Smooth muscle cell (in vitro differentiated cells): Measurements from ENCODE around the gene NGF. TPM values are rescaled to one million over a fixed set of nuclear protein-coding genes. Genes with fewer than 3 reads are reported as not detected.

Source experiments
- DNase-seq: peaks from one replicate; lab custom pipeline; 2025; ENCODE audit not compliant: unreplicated experiment; lab: John Stamatoyannopoulos, UW
- H2AFZ ChIP-seq: fragments of 200-600 bp; sonication (generic); 2 replicates; pipeline ENCODE4 v1.6.0; 2016; ENCODE audit warnings: antibody characterized with exemption, low read depth, mild to moderate bottlenecking
- H3F3A ChIP-seq: fragments of 200-600 bp; sonication (generic); 2 replicates; pipeline ENCODE4 v1.6.0; 2017; ENCODE audit warnings: antibody characterized with exemption, low read depth
- H3K27ac ChIP-seq: fragments of 200-600 bp; sonication (generic); 2 replicates; pipeline ENCODE4 v1.5.1; 2016; ENCODE audit warnings: low read depth, mild to moderate bottlenecking
- H3K27me3 ChIP-seq: fragments of 200-600 bp; sonication (generic); 2 replicates; pipeline ENCODE4 v1.6.1; 2016; ENCODE audit warnings: low read depth, mild to moderate bottlenecking
- H3K36me3 ChIP-seq: fragments of 200-600 bp; sonication (generic); 2 replicates; pipeline ENCODE4 v1.5.1; 2016; ENCODE audit warnings: low read depth
- H3K4me1 ChIP-seq: fragments of 200-600 bp; sonication (generic); 2 replicates; pipeline ENCODE4 v1.5.1; 2016; ENCODE audit warnings: low read depth
- H3K4me2 ChIP-seq: fragments of 200-600 bp; sonication (generic); 2 replicates; pipeline ENCODE4 v1.6.0; 2016; ENCODE audit warnings: mild to moderate bottlenecking
- H3K4me3 ChIP-seq: fragments of 200-600 bp; sonication (generic); 2 replicates; pipeline ENCODE4 v1.5.1; 2016; ENCODE audit warnings: mild to moderate bottlenecking
- H3K79me2 ChIP-seq: fragments of 200-600 bp; sonication (generic); 2 replicates; pipeline ENCODE4 v1.6.0; 2016; ENCODE audit warnings: low read depth, mild to moderate bottlenecking
- H3K9ac ChIP-seq: fragments of 200-600 bp; sonication (generic); 2 replicates; pipeline ENCODE4 v1.6.0; 2016; ENCODE audit warnings: low read depth
- H3K9me3 ChIP-seq: fragments of 200-600 bp; sonication (generic); replicated peaks from 2 replicates; pipeline ENCODE4 v1.5.1; 2016; ENCODE audit warnings: low read depth
- H4K20me1 ChIP-seq: fragments of 200-600 bp; sonication (generic); 2 replicates; pipeline ENCODE4 v1.6.0; 2016; ENCODE audit warnings: low read depth
- CTCF ChIP-seq: fragments of 200-600 bp; sonication (generic); IDR thresholded peaks from 2 replicates; pipeline ENCODE4 v1.5.1; 2017; ENCODE audit warnings: borderline replicate concordance, mild to moderate bottlenecking, antibody characterized with exemption; ENCODE audit not compliant: insufficient read depth, poor library complexity, severe bottlenecking
- WGBS: methylation state at CpG from one replicate; pipeline ENCODE4 v1.1.7; 2016; ENCODE audit warnings: low lambda C conversion rate; 5-methylcytosine and 5-hydroxymethylcytosine counted together
- polyA plus RNA-seq: library from polyadenylated mRNA; unstranded; fragments of >200 nt; fragmentation: Nextera tagmentation; extraction: Ambion mirVana; gene quantifications from 2 replicates; pipeline ENCODE4 v1.2.1, GENCODE V29; 2016
- total RNA-seq: library from RNA; depleted of rRNA; stranded (reverse); fragments of >200 nt; gene quantifications from 2 replicates; pipeline ENCODE4 v1.2.3, GENCODE V29; 2014

The NGF gene
- total and polyA plus RNA-seq, 2 experiments from 2014 or later = 0.18 to 1.8 TPM

GRCh38 chr1:115274467-115274866 lies 63.6 kb downstream of the NGF start:
- WGBS = 88% methylated on average over 4 of the region's 4 CpGs
- H3K4me1 ChIP-seq = no peaks in the 10 kb centered on the region
- H3K36me3 ChIP-seq = no peaks in the 10 kb centered on the region
- DNase-seq = no peak
- no peak for TF ChIP-seq CTCF
- H3K9ac ChIP-seq = no peak overlapping the region
- no peak overlapping the region for H2AFZ ChIP-seq
- H3F3A ChIP-seq = no peaks in the 10 kb centered on the region
- no peak overlapping the region for H3K4me2 ChIP-seq
- no peaks in the 10 kb centered on the region for H4K20me1 ChIP-seq
- no peaks in the 10 kb centered on the region for H3K79me2 ChIP-seq
- H3K27ac ChIP-seq = no peak overlapping the region
- H3K9me3 ChIP-seq = peaks cover 7% of the 10 kb centered on the region
- H3K4me3 ChIP-seq = no peak overlapping the region
- H3K27me3 ChIP-seq = no peaks in the 10 kb centered on the region

GRCh38 chr1:115266729-115267421 lies 71.2 kb downstream of the NGF start:
- no peak overlapping the region for H3K27ac ChIP-seq
- H3K36me3 ChIP-seq = no peaks in the 10 kb centered on the region
- DNase-seq = no peak
- no peak overlapping the region for H2AFZ ChIP-seq
- TF ChIP-seq CTCF = no peak
- H3K27me3 ChIP-seq = no peaks in the 10 kb centered on the region
- no peaks in the 10 kb centered on the region for H3K79me2 ChIP-seq
- no peaks in the 10 kb centered on the region for H4K20me1 ChIP-seq
- no peak overlapping the region for H3K4me2 ChIP-seq
- H3K4me3 ChIP-seq = no peak overlapping the region
- no peaks in the 10 kb centered on the region for H3F3A ChIP-seq
- 51% methylated on average over 10 of the region's 10 CpGs for WGBS
- H3K4me1 ChIP-seq = no peaks in the 10 kb centered on the region
- H3K9me3 ChIP-seq = no peaks in the 10 kb centered on the region
- H3K9ac ChIP-seq = no peak overlapping the region

GRCh38 chr1:115265099-115265498 lies 73.0 kb downstream of the NGF start:
- Histone ChIP-seq H3F3A (no peaks in the 10 kb centered on the region), H3K27me3 (no peaks in the 10 kb centered on the region), H4K20me1 (no peaks in the 10 kb centered on the region), H3K9me3 (no peaks in the 10 kb centered on the region), H3K27ac (no peak overlapping the region), H2AFZ (no peak overlapping the region), H3K9ac (no peak overlapping the region), H3K4me3 (no peak overlapping the region), H3K79me2 (no peaks in the 10 kb centered on the region), H3K36me3 (no peaks in the 10 kb centered on the region), H3K4me2 (no peak overlapping the region), H3K4me1 (no peaks in the 10 kb centered on the region)
- TF ChIP-seq CTCF = no peak
- no peak for DNase-seq
- 89% methylated on average over 1 of the region's 1 CpG for WGBS

GRCh38 chr1:115262886-115263285 lies 75.2 kb downstream of the NGF start:
- no peak overlapping the region for H2AFZ ChIP-seq
- 56% methylated on average over 4 of the region's 4 CpGs for WGBS
- no peak overlapping the region for H3K4me2 ChIP-seq
- no peaks in the 10 kb centered on the region for H3K36me3 ChIP-seq
- DNase-seq = no peak
- H3K4me3 ChIP-seq = no peak overlapping the region
- no peaks in the 10 kb centered on the region for H3K27me3 ChIP-seq
- no peaks in the 10 kb centered on the region for H3F3A ChIP-seq
- no peaks in the 10 kb centered on the region for H3K9me3 ChIP-seq
- no peaks in the 10 kb centered on the region for H3K4me1 ChIP-seq
- no peaks in the 10 kb centered on the region for H3K79me2 ChIP-seq
- no peak for TF ChIP-seq CTCF
- no peak overlapping the region for H3K27ac ChIP-seq
- no peaks in the 10 kb centered on the region for H4K20me1 ChIP-seq
- H3K9ac ChIP-seq = no peak overlapping the region
